Epithelial cell of proximal tubule (primary cell): ENCODE measurements around the gene ACAN. TPM values are rescaled to one million over a fixed set of nuclear protein-coding genes. Genes with fewer than 3 reads are reported as not detected.
A peak's percentile ranks its signal among the peaks of the same experiment; 100 is the strongest.

ENCODE experiments used
- DNase-seq: peaks from one replicate; pipeline ENCODE4 v3.0.0-alpha.2; 2011; ENCODE audit warnings: low read depth
- H3K4me3 ChIP-seq: 2 replicates; pipeline ENCODE4 v1.5.1; 2011; ENCODE audit warnings: low read depth, mild to moderate bottlenecking, low read length
- CTCF ChIP-seq: conservative IDR thresholded peaks from 2 replicates; pipeline ENCODE4 v1.5.1; 2012; ENCODE audit warnings: low read depth, mild to moderate bottlenecking, low read length
- total RNA-seq: library from RNA; depleted of rRNA; stranded (reverse); fragments of >200 nt; gene quantifications from 2 replicates; pipeline ENCODE4 v1.2.3, GENCODE V29; 2015

Gene ACAN
- total RNA-seq, 1 donor from 2014 or later = not detected

- TF ChIP-seq CTCF = peak; percentile 86
- DNase-seq = no peak
These were observed 75.5 kb downstream of the ACAN start for GRCh38 chr15:88878720-88879184.

GRCh38 chr15:88880944-88881740 lies 77.9 kb downstream of the ACAN start:
- no peak for TF ChIP-seq CTCF
- no peak overlapping the region for H3K4me3 ChIP-seq
- DNase-seq = no peak

More at GRCh38 chr15:88878720-88879184, 75.5 kb downstream of the ACAN start:
- H3K4me3 ChIP-seq = no peak overlapping the region

GRCh38 chr15:88881775-88882174 lies 78.5 kb downstream of the ACAN start:
- DNase-seq = no peak
- TF ChIP-seq CTCF = no peak

GRCh38 chr15:88882785-88883184 lies 79.5 kb downstream of the ACAN start:
- TF ChIP-seq CTCF = no peak
- H3K4me3 ChIP-seq = no peak overlapping the region
- DNase-seq = no peak

More at GRCh38 chr15:88881775-88882174, 78.5 kb downstream of the ACAN start:
- H3K4me3 ChIP-seq = no peak overlapping the region

- H3K4me3 ChIP-seq = no peak overlapping the region
- no peak for DNase-seq
- TF ChIP-seq CTCF = no peak
These were observed 83.9 kb downstream of the ACAN start for GRCh38 chr15:88887068-88887580.

GRCh38 chr15:88888719-88889118 lies 85.5 kb downstream of the ACAN start:
- DNase-seq = no peak
- H3K4me3 ChIP-seq = no peak overlapping the region
- no peak for TF ChIP-seq CTCF
